HUDEP-2 (cell line): ENCODE results near the gene E2F4.
A peak's percentile ranks its signal among the peaks of the same experiment; 100 is the strongest.

Source experiments
- DNase-seq, 76 experiments: peaks; one replicate each; lab custom pipeline; 2025; ENCODE audit not compliant: unreplicated experiment in 76 of 76; lab: John Stamatoyannopoulos, UW

The E2F4 gene

GRCh38 chr16:67246081-67246755, 54.3 kb downstream of the E2F4 start:
- DNase-seq = peak in 56 of 76 experiments; percentile 5 to 81 (median 56)

- peak in 10 of 76 experiments; percentile 17 to 59 (median 44) for DNase-seq
Measured at GRCh38 chr16:67246756-67247191, 54.8 kb downstream of the E2F4 start.

- peak in 75 of 76 experiments; percentile 69 to 99 (median 96) for DNase-seq
Measured at GRCh38 chr16:67247192-67248072, 55.5 kb downstream of the E2F4 start, which contains the start of gene FHOD1. FHOD1 (minus strand) TSS chr16:67247481; CDS start chr16:67247410, 71 bp downstream.

GRCh38 chr16:67248073-67248400, 56.1 kb downstream of the E2F4 start:
- peak in 3 of 76 experiments; percentile 12 to 26 (median 12) for DNase-seq
